HG02642 (cell line): ENCODE data around the gene RAPGEF6.
A peak's percentile ranks its signal among the peaks of the same experiment; 100 is the strongest.
"Not testable (repeated sequence)": the region's sequence is repeated elsewhere in the genome, so short reads cannot be mapped to it uniquely, and the experiment has no call there.

Source experiments
- ATAC-seq: cut with Tn5 transposase; IDR thresholded peaks from one replicate; pipeline ENCODE4 v1.9.1; 2021; ENCODE audit warnings: mild to moderate bottlenecking; ENCODE audit not compliant: unreplicated experiment, poor library complexity

RAPGEF6 gene

GRCh38 chr5:131396015-131396414 is 239.0 kb downstream of the RAPGEF6 start:
- peak; percentile 79 for ATAC-seq

GRCh38 chr5:131394128-131394527 is 240.9 kb downstream of the RAPGEF6 start:
- ATAC-seq: peak; percentile 72

GRCh38 chr5:131393498-131393968 is 241.5 kb downstream of the RAPGEF6 start:
- no peak for ATAC-seq

GRCh38 chr5:131392466-131393095 is 242.4 kb downstream of the RAPGEF6 start:
- no peak for ATAC-seq

- ATAC-seq: no peak
Observed at GRCh38 chr5:131389869-131390265, 245.2 kb downstream of the RAPGEF6 start.

- peak; percentile 46 for ATAC-seq
Observed at GRCh38 chr5:131389096-131389868, 245.7 kb downstream of the RAPGEF6 start.

- ATAC-seq: no peak
Observed at GRCh38 chr5:131387255-131387654, 247.8 kb downstream of the RAPGEF6 start.

GRCh38 chr5:131386779-131387178 is 248.2 kb downstream of the RAPGEF6 start:
- no peak for ATAC-seq

GRCh38 chr5:131386124-131386523 is 248.9 kb downstream of the RAPGEF6 start:
- no peak for ATAC-seq

GRCh38 chr5:131384616-131385214 is 250.3 kb downstream of the RAPGEF6 start:
- ATAC-seq: no peak

GRCh38 chr5:131384173-131384572 is 250.9 kb downstream of the RAPGEF6 start:
- ATAC-seq: no peak

GRCh38 chr5:131382407-131383395 is 252.3 kb downstream of the RAPGEF6 start:
- peak; percentile 71 for ATAC-seq

- ATAC-seq: peak; percentile 53
Observed at GRCh38 chr5:131381777-131382176, 253.3 kb downstream of the RAPGEF6 start.

GRCh38 chr5:131381021-131381420 is 254.0 kb downstream of the RAPGEF6 start:
- no peak for ATAC-seq

GRCh38 chr5:131380238-131380637 is 254.8 kb downstream of the RAPGEF6 start:
- not testable (repeated sequence) for ATAC-seq

GRCh38 chr5:131379723-131380122 is 255.3 kb downstream of the RAPGEF6 start:
- peak; percentile 44 for ATAC-seq

GRCh38 chr5:131378721-131379541 is 256.1 kb downstream of the RAPGEF6 start:
- ATAC-seq: peak; percentile 26

- ATAC-seq: no peak
Observed at GRCh38 chr5:131377785-131378325, 257.2 kb downstream of the RAPGEF6 start.

GRCh38 chr5:131377346-131377745 is 257.7 kb downstream of the RAPGEF6 start:
- ATAC-seq: no peak
